Panc1 (cell line): ENCODE results near the gene CLINT1.

Source experiments
- CTCF ChIP-seq: fragments of 450-650 bp; IDR thresholded peaks from 2 replicates; pipeline ENCODE4 v1.5.1; 2017; ENCODE audit warnings: mild to moderate bottlenecking
- POLR2AphosphoS5 ChIP-seq: IDR thresholded peaks from 2 replicates; pipeline ENCODE4 v1.6.1; 2012; ENCODE audit warnings: mild to moderate bottlenecking, low read depth, low read length, moderate library complexity
- REST ChIP-seq, 2 experiments: IDR thresholded peaks; 2 replicates each; pipeline ENCODE4 v1.6.1; 2011 to 2012; ENCODE audit warnings: low read depth in 2 of 2, control low read depth in 1 of 2, low read length in 1 of 2, mild to moderate bottlenecking in 1 of 2, moderate library complexity in 1 of 2; ENCODE audit not compliant: insufficient read depth in 1 of 2
- SIN3A ChIP-seq: IDR thresholded peaks from 2 replicates; pipeline ENCODE4 v1.6.1; 2012; ENCODE audit warnings: low read depth, mild to moderate bottlenecking, low read length, moderate library complexity, borderline replicate concordance; ENCODE audit not compliant: insufficient read depth
- TCF7L2 ChIP-seq: IDR thresholded peaks from 2 replicates; pipeline ENCODE4 v1.6.1; 2011; ENCODE audit warnings: mild to moderate bottlenecking, low read depth, low read length, inconsistent platforms

DNA sequence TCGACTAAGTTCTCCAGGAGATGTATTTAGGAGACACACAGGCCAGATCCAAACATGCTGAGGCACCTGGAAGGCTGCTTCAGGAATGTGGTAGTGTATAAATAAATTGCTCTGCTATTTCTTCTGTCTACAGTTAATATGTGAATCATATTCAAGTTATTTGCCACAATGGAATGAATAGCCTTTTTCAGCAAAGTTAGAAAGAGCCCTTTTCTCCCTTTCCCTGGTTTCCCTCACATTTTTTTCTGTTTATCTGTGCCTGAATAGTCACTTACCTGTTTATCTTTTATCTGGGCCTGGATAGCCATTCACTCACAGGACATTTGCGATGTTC is 44.1 kb upstream of the CLINT1 start:
- TF ChIP-seq POLR2AphosphoS5, result no peak
- no peak for TF ChIP-seq REST (IDR thresholded peaks at IDR 0.05; ENCODE audit: insufficient read depth in 1 of 2, low read depth in 2 of 2, low read length in 1 of 2)
- no peak for TF ChIP-seq CTCF
- TF ChIP-seq SIN3A, result no peak
- TF ChIP-seq TCF7L2, result no peak
